Neural cell (in vitro differentiated cells): ENCODE data around the gene PWWP2A. TPM values are rescaled to one million over a fixed set of nuclear protein-coding genes. Genes with fewer than 3 reads are reported as not detected.

ENCODE experiments used
- H2AFZ ChIP-seq: fragments of 200-600, 300-800 bp; sonication (generic), shearing (Covaris generic); 2 replicates; pipeline ENCODE4 v1.6.0; 2014; ENCODE audit warnings: low read depth, mild to moderate bottlenecking, antibody characterized with exemption, low read length, moderate library complexity
- H3F3A ChIP-seq: fragments of 200-600 bp; shearing (Covaris generic); 2 replicates; pipeline ENCODE4 v1.6.1; 2016; ENCODE audit warnings: mild to moderate bottlenecking, moderate library complexity, mixed read lengths, antibody characterized with exemption, low read length; ENCODE audit not compliant: insufficient read depth, poor library complexity, severe bottlenecking
- H3K27ac ChIP-seq: fragments of 200-600, 300-800 bp; sonication (generic), shearing (Covaris generic); 2 replicates; pipeline ENCODE4 v1.5.1; 2014; ENCODE audit warnings: mild to moderate bottlenecking, low read length, moderate library complexity
- H3K27me3 ChIP-seq: fragments of 300-800, 200-600 bp; sonication (generic), shearing (Covaris generic); 2 replicates; pipeline ENCODE4 v1.6.0; 2014; ENCODE audit warnings: mild to moderate bottlenecking, low read depth, low read length, moderate library complexity; ENCODE audit not compliant: insufficient read depth
- H3K36me3 ChIP-seq: fragments of 300-800, 200-600 bp; sonication (generic), shearing (Covaris generic); 2 replicates; pipeline ENCODE4 v1.5.1; 2014; ENCODE audit warnings: mild to moderate bottlenecking, antibody characterized with exemption, low read length, moderate library complexity; ENCODE audit not compliant: insufficient read depth
- H3K4me2 ChIP-seq: fragments of 300-800, 200-600 bp; sonication (generic), shearing (Covaris generic); 2 replicates; pipeline ENCODE4 v1.6.0; 2014; ENCODE audit warnings: mild to moderate bottlenecking, low read length
- H3K4me3 ChIP-seq: fragments of 300-800, 200-600 bp; sonication (generic), shearing (Covaris generic); 2 replicates; pipeline ENCODE4 v1.5.1; 2014; ENCODE audit warnings: mild to moderate bottlenecking, low read length, moderate library complexity
- H3K79me2 ChIP-seq: fragments of 200-600 bp; shearing (Covaris generic); replicated peaks from 2 replicates; pipeline ENCODE4 v1.6.0; 2014; ENCODE audit warnings: mild to moderate bottlenecking, low read length, moderate library complexity; ENCODE audit not compliant: insufficient read depth
- H3K9ac ChIP-seq: fragments of 300-800, 200-600 bp; sonication (generic), shearing (Covaris generic); 2 replicates; pipeline ENCODE4 v1.6.1; 2016; ENCODE audit warnings: mild to moderate bottlenecking, low read length, mixed read lengths
- H3K9me2 ChIP-seq: fragments of 200-600 bp; shearing (Covaris generic); 2 replicates; pipeline ENCODE4 v1.6.1; 2016; ENCODE audit warnings: mild to moderate bottlenecking, low read length, mixed read lengths; ENCODE audit not compliant: insufficient read depth
- H3K9me3 ChIP-seq: fragments of 200-600, 300-800 bp; sonication (generic), shearing (Covaris generic); 2 replicates; pipeline ENCODE4 v1.6.1; 2016; ENCODE audit warnings: mild to moderate bottlenecking, mixed run types, low read length, moderate library complexity, mixed read lengths
- H4K20me1 ChIP-seq: fragments of 200-600 bp; shearing (Covaris generic); 2 replicates; pipeline ENCODE4 v1.6.1; 2016; ENCODE audit warnings: mild to moderate bottlenecking, mixed run types; ENCODE audit not compliant: insufficient read depth
- CTCF ChIP-seq: fragments of 450-650 bp; IDR thresholded peaks from 2 replicates; pipeline ENCODE4 v1.5.1; 2014; ENCODE audit warnings: antibody characterized with exemption, mild to moderate bottlenecking, moderate library complexity; ENCODE audit not compliant: poor library complexity, severe bottlenecking
- EP300 ChIP-seq: fragments of 450-650 bp; conservative IDR thresholded peaks from 2 replicates; pipeline ENCODE4 v1.6.1; 2014; ENCODE audit warnings: antibody characterized with exemption, mild to moderate bottlenecking, moderate library complexity; ENCODE audit not compliant: poor library complexity, severe bottlenecking
- EZH2 ChIP-seq: fragments of 200-600, 300-800 bp; shearing (Covaris generic), sonication (generic); IDR thresholded peaks from 2 replicates; pipeline ENCODE4 v1.6.1; 2014; ENCODE audit warnings: antibody characterized with exemption, low read length, borderline replicate concordance, mild to moderate bottlenecking; ENCODE audit not compliant: insufficient read depth, poor library complexity, severe bottlenecking
- MXI1 ChIP-seq: fragments of 450-650 bp; conservative IDR thresholded peaks from 2 replicates; pipeline ENCODE4 v1.6.1; 2014; ENCODE audit warnings: antibody characterized with exemption, mild to moderate bottlenecking; ENCODE audit not compliant: poor library complexity, severe bottlenecking
- POLR2AphosphoS5 ChIP-seq: IDR thresholded peaks from 2 replicates; pipeline ENCODE4 v1.6.1; 2012
- RAD21 ChIP-seq: fragments of 450-650 bp; conservative IDR thresholded peaks from 2 replicates; pipeline ENCODE4 v1.6.1; 2014; ENCODE audit warnings: antibody characterized with exemption, mild to moderate bottlenecking, moderate library complexity
- REST ChIP-seq: IDR thresholded peaks from 2 replicates; pipeline ENCODE4 v1.6.1; 2012; ENCODE audit warnings: borderline replicate concordance
- SMC3 ChIP-seq: fragments of 450-650 bp; conservative IDR thresholded peaks from 2 replicates; pipeline ENCODE4 v1.6.1; 2014; ENCODE audit warnings: antibody characterized with exemption, mild to moderate bottlenecking, moderate library complexity; ENCODE audit not compliant: poor library complexity
- TAF1 ChIP-seq: IDR thresholded peaks from 2 replicates; pipeline ENCODE4 v1.6.1; 2012; ENCODE audit warnings: low read depth
- polyA minus RNA-seq: library from RNA; depleted of rRNA, polyadenylated mRNA; stranded (reverse); fragments of >200 nt; gene quantifications from 2 replicates; pipeline ENCODE4 v1.2.3, GENCODE V29; 2014
- polyA plus RNA-seq: library from polyadenylated mRNA; depleted of rRNA; stranded (reverse); fragments of >200 nt; gene quantifications from 2 replicates; pipeline ENCODE4 v1.2.3, GENCODE V29; 2014

PWWP2A gene
- polyA plus RNA-seq (37.2 and 50.3 TPM in 2 replicates), polyA minus RNA-seq (78.9 and 91.8 TPM in 2 replicates)

- Histone ChIP-seq H3K27me3 (no peaks in the 10 kb centered on the region), H4K20me1 (no peaks in the 10 kb centered on the region), H3K36me3 (no peaks in the 10 kb centered on the region), H3K4me2 (peak within 1 kb of the TSS; percentile 60), H3K9ac (peak within 1 kb of the TSS; percentile 90), H2AFZ (peak within 1 kb of the TSS; percentile 42), H3K27ac (peak within 1 kb of the TSS; percentile 85), H3K9me2 (no peaks in the 10 kb centered on the region), H3K79me2 (peaks cover 19% of the 10 kb centered on the region), H3K4me3 (peak within 1 kb of the TSS; percentile 99), H3K9me3 (no peaks in the 10 kb centered on the region), H3F3A (peaks cover 4% of the 10 kb centered on the region)
- TF ChIP-seq CTCF (peak; percentile 56), RAD21 (peak; percentile 52), REST (peak; percentile 79), POLR2AphosphoS5 (peak; percentile 95), SMC3 (no peak), MXI1 (peak; percentile 1), EP300 (peak; percentile 52), EZH2 (no peak), TAF1 (peak; percentile 96)
Observed at GRCh38 chr5:160119142-160119904, at the start of gene PWWP2A. Gene PWWP2A (minus strand): TSS chr5:160119450. CDS start chr5:160119388, 62 bp downstream.

GRCh38 chr5:160167624-160168165 is 48.4 kb upstream of the PWWP2A start:
- Histone ChIP-seq H2AFZ (no peak overlapping the region), H3K36me3 (no peaks in the 10 kb centered on the region), H3K9me3 (no peaks in the 10 kb centered on the region), H3K4me3 (no peak overlapping the region), H4K20me1 (no peaks in the 10 kb centered on the region), H3K27ac (no peak overlapping the region), H3K4me2 (no peak overlapping the region), H3F3A (no peaks in the 10 kb centered on the region), H3K9ac (no peak overlapping the region), H3K27me3 (no peaks in the 10 kb centered on the region), H3K79me2 (no peaks in the 10 kb centered on the region), H3K9me2 (no peaks in the 10 kb centered on the region)
- no peak for TF ChIP-seq SMC3
- TF ChIP-seq RAD21 = no peak
- no peak for TF ChIP-seq EP300
- no peak for TF ChIP-seq MXI1
- TF ChIP-seq EZH2 = no peak
- TF ChIP-seq CTCF = no peak
- no peak for TF ChIP-seq TAF1
- TF ChIP-seq POLR2AphosphoS5 = no peak
- TF ChIP-seq REST = no peak
